Mononuclear cell (primary cell): ENCODE measurements around the gene BUD13. TPM values are rescaled to one million over a fixed set of nuclear protein-coding genes. Genes with fewer than 3 reads are reported as not detected.
"Not testable (repeated sequence)": the region's sequence is repeated elsewhere in the genome, so short reads cannot be mapped to it uniquely, and the experiment has no call there.

ENCODE experiments used
- H3K27me3 ChIP-seq: 2 replicates; pipeline ENCODE4 v1.6.0; 2011; ENCODE audit warnings: low read length, control low read depth; ENCODE audit not compliant: insufficient read depth
- H3K4me1 ChIP-seq: 2 replicates; pipeline ENCODE4 v1.5.1; 2011; ENCODE audit warnings: mild to moderate bottlenecking, low read length, control low read depth; ENCODE audit not compliant: insufficient read depth
- H3K4me3 ChIP-seq: 2 replicates; pipeline ENCODE4 v1.5.1; 2011; ENCODE audit warnings: mild to moderate bottlenecking, low read length, moderate library complexity
- H3K9me3 ChIP-seq: 2 replicates; pipeline ENCODE4 v1.5.1; 2011; ENCODE audit warnings: low read depth, mild to moderate bottlenecking, control low read depth, low read length
- total RNA-seq: library from RNA; depleted of rRNA; stranded (reverse); fragments of >200 nt; gene quantifications from one replicate; pipeline ENCODE4 v1.2.3, GENCODE V29; 2012

BUD13 gene
- 5.5 TPM for total RNA-seq

- no peaks in the 10 kb centered on the region for H3K27me3 ChIP-seq
- no peaks in the 10 kb centered on the region for H3K9me3 ChIP-seq
- H3K4me3 ChIP-seq = peak within 1 kb of the TSS; percentile 87
- peaks cover 32% of the 10 kb centered on the region for H3K4me1 ChIP-seq
Observed at GRCh38 chr11:116772443-116773202, at the start of gene BUD13. BUD13 (minus strand) TSS chr11:116772987; CDS start chr11:116772964, 23 bp downstream.

- Histone ChIP-seq H3K9me3 (no peaks in the 10 kb centered on the region), H3K27me3 (no peaks in the 10 kb centered on the region), H3K4me1 (no peaks in the 10 kb centered on the region), H3K4me3 (no peak overlapping the region)
Observed at GRCh38 chr11:116822575-116822974, 49.8 kb upstream of the BUD13 start.

- Histone ChIP-seq H3K4me3 (no peak overlapping the region), H3K27me3 (no peaks in the 10 kb centered on the region), H3K9me3 (no peaks in the 10 kb centered on the region), H3K4me1 (no peaks in the 10 kb centered on the region)
Observed at GRCh38 chr11:116821050-116821918, 48.5 kb upstream of the BUD13 start.

DNA sequence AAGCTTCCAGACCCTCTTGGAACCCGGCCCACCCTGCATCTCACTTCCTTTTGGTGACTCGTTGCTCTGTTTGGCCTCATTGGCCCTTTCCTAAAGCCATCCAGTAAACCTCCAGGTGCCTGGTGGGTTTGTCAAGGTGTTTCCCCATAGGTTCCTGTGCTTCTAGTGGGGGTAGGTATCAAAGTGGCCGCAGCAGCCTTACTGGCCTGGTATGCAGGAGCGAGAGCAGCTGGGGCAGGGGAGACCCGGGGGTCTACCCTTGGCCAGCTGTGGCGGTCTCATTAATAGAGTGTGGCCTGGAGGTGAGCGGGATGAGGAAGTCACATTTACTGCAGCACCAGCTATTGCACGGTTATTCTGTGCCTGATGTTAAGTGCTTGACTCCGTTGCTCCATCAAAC, 46.3 kb upstream of the BUD13 start:
- no peaks in the 10 kb centered on the region for H3K4me1 ChIP-seq
- no peaks in the 10 kb centered on the region for H3K27me3 ChIP-seq
- no peaks in the 10 kb centered on the region for H3K9me3 ChIP-seq
- no peak overlapping the region for H3K4me3 ChIP-seq

- H3K9me3 ChIP-seq = no peaks in the 10 kb centered on the region
- no peak overlapping the region for H3K4me3 ChIP-seq
- H3K27me3 ChIP-seq = no peaks in the 10 kb centered on the region
Observed at GRCh38 chr11:116814502-116814901, 41.7 kb upstream of the BUD13 start.

GRCh38 chr11:116813781-116814471, 41.1 kb upstream of the BUD13 start:
- Histone ChIP-seq H3K27me3 (no peaks in the 10 kb centered on the region), H3K4me3 (no peak overlapping the region), H3K4me1 (no peaks in the 10 kb centered on the region), H3K9me3 (no peaks in the 10 kb centered on the region)

More at GRCh38 chr11:116814502-116814901, 41.7 kb upstream of the BUD13 start:
- H3K4me1 ChIP-seq = no peaks in the 10 kb centered on the region

- Histone ChIP-seq H3K4me1 (no peaks in the 10 kb centered on the region), H3K27me3 (no peaks in the 10 kb centered on the region), H3K9me3 (no peaks in the 10 kb centered on the region), H3K4me3 (no peak overlapping the region)
Observed at GRCh38 chr11:116813170-116813569, 40.4 kb upstream of the BUD13 start.

DNA sequence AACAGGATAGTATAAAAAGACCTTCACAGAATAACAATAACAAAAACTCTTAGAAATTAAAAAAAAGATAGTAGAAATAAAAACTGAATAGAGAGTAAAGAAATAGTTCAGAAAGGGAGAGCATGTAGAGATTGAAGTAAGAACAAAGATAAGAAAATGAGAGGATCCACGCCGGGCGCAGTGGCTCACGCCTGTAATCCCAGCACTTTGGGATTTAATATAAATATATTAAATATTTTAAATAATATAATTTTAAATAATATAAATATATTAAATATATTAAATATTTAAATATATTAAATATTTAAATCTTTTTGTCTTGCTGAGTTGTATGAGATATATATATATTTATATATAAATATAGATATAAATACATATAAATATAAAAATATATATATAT, 39.3 kb upstream of the BUD13 start:
- Histone ChIP-seq H3K4me3 (no peak overlapping the region), H3K4me1 (no peaks in the 10 kb centered on the region), H3K27me3 (no peaks in the 10 kb centered on the region), H3K9me3 (no peaks in the 10 kb centered on the region)

DNA sequence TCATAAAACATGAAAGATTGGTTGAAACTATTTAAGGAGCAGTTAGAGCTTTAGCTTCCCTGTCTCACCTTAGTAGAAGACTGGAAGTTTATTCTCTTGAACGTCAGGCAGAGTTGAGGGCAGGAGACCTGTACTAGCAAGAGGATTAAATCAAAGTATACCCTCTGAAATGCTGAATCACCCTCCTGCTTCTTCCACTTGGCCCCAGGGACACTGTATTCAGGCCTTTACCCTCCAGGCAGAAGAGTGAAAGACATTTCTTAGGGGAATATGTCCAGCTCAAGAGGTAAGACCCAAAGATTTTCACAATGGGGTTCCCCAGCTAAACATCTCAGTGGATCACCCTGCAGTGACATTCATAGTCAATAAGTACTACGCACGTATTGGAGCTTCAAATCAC, 38.4 kb upstream of the BUD13 start:
- no peaks in the 10 kb centered on the region for H3K4me1 ChIP-seq
- H3K4me3 ChIP-seq = no peak overlapping the region
- no peaks in the 10 kb centered on the region for H3K27me3 ChIP-seq
- no peaks in the 10 kb centered on the region for H3K9me3 ChIP-seq

- Histone ChIP-seq H3K27me3 (no peaks in the 10 kb centered on the region), H3K9me3 (no peaks in the 10 kb centered on the region), H3K4me3 (no peak overlapping the region), H3K4me1 (no peaks in the 10 kb centered on the region)
Observed at GRCh38 chr11:116808262-116809175, 35.7 kb upstream of the BUD13 start.

DNA sequence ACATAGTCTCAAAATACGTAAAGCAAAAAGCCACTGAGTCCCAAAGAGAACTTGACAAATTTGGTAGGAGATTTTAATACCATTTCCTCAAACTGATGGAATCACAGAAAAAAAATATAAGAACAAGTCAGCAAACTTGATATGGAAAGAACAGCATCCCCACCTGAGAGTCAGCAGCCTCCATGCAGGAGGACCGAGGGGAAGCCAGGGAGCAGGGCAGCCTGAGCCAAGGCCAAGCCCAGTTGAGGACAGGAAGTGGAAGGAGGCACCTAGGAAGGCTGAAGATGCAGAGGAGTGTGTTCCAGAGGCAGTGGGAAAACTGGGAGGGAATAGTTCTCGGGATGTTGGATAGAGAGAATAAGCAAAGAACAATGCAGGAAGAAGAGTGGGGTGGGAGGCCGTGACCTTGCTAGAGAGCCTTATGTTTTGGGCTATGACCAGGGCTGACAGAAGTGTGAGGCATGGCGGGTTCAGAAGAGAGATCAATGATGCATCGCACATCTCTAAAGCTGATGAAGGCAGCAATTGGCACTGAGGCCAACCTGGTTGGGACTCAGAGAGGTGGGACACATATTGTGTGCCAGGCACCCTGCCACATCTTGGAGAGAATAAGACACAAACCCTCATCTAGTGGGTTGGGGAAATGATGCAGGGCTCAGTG, 34.9 kb upstream of the BUD13 start:
- Histone ChIP-seq H3K27me3 (no peaks in the 10 kb centered on the region), H3K4me3 (no peak overlapping the region), H3K4me1 (no peaks in the 10 kb centered on the region), H3K9me3 (no peaks in the 10 kb centered on the region)

DNA sequence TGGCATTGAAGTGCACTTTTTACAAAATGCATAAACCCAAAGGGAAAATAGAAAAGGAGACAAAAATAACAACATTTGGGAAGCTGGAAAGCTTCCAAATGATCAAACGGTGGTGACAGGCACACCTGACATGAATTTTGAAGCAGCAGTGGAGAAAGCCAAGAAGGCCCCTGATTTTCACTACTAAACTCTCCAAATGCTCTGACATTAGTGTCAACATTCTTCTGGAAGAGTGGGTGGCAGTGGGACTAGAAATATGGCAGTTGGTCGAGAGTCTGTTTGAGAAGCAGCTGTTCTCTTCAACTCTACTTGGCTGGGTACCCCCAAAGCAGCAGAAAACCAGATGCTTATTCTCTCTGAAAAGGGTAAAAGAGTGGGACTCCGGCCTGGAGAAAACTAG, 31.2 kb upstream of the BUD13 start:
- Histone ChIP-seq H3K4me1 (no peaks in the 10 kb centered on the region), H3K9me3 (no peaks in the 10 kb centered on the region), H3K27me3 (no peaks in the 10 kb centered on the region), H3K4me3 (no peak overlapping the region)

DNA sequence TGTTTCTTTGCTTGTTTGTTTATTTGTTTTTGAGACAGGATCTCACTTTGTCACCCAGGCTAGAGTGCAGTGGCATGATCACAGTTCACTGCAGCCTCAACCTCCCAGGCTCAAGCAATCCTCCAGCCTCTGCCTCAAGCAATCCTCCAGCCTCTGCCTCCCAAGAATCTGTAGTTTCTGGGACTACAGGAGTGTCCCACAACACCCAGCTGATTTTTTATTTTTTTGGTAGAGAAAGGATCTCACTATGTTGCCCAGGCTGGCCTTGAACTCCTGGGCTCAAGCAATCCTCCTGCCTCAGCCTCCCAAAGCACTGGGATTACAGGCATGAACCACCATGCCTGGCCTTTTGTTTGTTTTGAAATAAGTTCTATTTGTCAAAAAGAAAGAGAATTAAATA, 28.9 kb upstream of the BUD13 start:
- H3K4me1 ChIP-seq, H3K9me3 ChIP-seq, H3K4me3 ChIP-seq, H3K27me3 ChIP-seq: not testable (repeated sequence)

DNA sequence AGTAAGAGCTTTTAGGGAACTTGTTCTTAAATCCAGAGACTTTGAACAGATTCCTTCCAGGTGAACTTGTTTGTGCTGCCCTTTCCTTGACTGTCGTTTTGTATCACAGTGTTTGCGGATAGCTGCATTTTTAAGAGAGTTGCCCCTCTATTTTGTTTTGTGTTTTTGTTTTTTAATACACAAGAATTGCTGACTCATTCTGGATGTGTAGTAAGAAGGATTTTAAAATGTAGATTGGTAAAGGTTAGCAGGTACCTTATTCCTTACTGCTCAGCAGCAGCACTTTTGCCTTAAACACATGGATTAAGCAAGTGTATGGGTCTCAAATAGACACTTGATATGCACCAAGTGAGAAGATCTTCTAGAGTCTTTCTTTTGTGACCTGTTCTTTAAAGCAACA, 27.8 kb upstream of the BUD13 start:
- no peaks in the 10 kb centered on the region for H3K4me1 ChIP-seq
- no peaks in the 10 kb centered on the region for H3K27me3 ChIP-seq
- no peaks in the 10 kb centered on the region for H3K9me3 ChIP-seq
- H3K4me3 ChIP-seq = no peak overlapping the region
